HL-60 (cell line): ENCODE measurements around the gene ANGPTL2.

Source experiments
- CTCF ChIP-seq: IDR thresholded peaks from one replicate; pipeline ENCODE4 v1.5.1; 2011; ENCODE audit warnings: low read length, control low read depth, inconsistent platforms; ENCODE audit not compliant: insufficient read depth
- POLR2AphosphoS5 ChIP-seq: IDR thresholded peaks from 2 replicates; pipeline ENCODE4 v1.6.1; 2012; ENCODE audit warnings: low read depth
- SPI1 ChIP-seq: IDR thresholded peaks from 2 replicates; pipeline ENCODE4 v1.6.1; 2012; ENCODE audit warnings: low read depth, mild to moderate bottlenecking, borderline replicate concordance

DNA sequence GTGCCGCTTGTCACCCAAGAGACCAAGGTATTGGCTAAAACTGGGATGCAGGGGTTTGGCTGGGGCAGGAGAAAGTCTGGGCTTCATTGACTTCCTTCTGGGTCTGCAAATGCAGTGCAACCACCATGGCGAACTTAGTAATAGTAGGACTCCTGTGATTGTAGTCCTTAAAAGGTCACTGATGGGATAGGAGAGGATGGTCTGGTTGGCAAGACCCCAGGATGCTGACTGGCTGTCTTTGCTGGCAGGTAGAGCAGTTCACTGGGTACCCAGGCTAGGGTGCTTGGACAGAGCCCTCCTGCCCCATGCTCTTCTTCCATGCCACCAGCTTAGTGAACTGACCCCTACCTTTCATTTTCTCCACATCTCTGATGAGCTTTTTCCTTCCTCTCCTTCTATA, 37.2 kb downstream of the ANGPTL2 start:
- TF ChIP-seq CTCF (no peak), POLR2AphosphoS5 (no peak), SPI1 (no peak)
